Effector CD4-positive, alpha-beta T cell (primary cell): Measurements from ENCODE around the gene KCNA1. TPM values are rescaled to one million over a fixed set of nuclear protein-coding genes. Genes with fewer than 3 reads are reported as not detected.
"Not testable (repeated sequence)": the region's sequence is repeated elsewhere in the genome, so short reads cannot be mapped to it uniquely, and the experiment has no call there.

Source experiments
- DNase-seq: peaks from one replicate; pipeline ENCODE4 v3.0.0-alpha.2; 2020
- total RNA-seq: gene quantifications from one replicate; lab custom pipeline; 2026; lab: John Stamatoyannopoulos, UW

Gene KCNA1
- not detected for total RNA-seq

DNA sequence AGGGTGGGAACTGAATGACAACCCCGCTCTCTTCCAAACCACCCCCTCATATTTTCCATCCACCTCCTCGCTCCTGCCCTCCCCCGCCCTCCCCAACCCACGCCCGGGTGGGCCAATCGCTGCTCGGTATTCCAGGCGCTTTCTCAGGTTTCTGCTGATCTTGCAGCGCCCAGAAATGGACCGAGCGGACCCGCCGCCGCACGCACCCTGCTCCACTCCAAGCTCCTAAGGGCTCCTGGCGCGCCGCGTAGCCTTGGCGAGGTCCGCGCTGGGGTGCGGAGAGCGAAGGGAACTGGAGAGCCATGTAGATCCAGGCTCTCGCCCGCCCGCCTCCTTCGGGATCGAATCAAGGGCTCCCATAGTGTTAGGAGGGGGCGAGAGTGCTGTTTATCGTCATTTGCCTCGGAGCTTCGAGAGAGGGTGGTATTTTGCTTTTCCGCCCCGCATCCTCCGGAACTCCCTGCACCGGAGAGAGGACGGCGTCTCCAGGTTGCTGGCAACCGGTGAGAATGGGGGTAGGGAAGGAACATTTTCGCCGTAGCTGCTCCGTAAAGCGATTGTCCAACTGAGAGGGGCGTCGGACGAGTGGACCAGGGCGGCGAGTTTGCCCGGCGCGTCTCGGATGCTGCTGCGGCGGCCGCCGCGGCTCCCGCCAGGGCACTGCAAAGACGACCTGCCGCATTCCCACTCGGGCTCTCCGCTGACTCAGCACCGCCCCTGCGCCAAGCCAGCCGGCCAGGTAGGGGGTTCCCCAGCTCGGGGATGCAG lies at the start of gene KCNA1:
Gene KCNA1, plus strand, starts transcription at position 172 of the 768 bp plus-strand sequence. CDS start 1,474 bp downstream, outside the sequence.
- no peak for DNase-seq

DNA sequence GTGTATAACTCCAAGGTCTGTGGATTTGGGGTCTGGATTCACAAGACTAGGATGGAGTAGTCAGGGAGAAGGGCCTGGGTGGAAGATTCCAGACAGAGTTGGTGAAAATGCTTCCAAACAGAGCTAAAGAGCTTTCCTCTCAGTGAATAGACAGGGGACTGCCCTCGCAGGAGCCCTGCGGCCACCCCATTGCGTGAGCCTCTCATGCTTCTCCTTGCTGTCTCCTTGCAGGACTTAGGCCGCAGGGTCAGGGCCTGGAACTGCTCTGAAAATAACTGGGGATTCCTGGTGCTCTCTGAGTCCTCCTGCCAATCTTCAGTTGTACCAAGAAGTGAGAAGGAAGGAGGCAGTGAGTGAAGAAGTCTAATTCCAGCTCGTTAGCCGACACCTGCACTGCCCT lies 49.0 kb upstream of the KCNA1 start:
- DNase-seq = no peak

DNA sequence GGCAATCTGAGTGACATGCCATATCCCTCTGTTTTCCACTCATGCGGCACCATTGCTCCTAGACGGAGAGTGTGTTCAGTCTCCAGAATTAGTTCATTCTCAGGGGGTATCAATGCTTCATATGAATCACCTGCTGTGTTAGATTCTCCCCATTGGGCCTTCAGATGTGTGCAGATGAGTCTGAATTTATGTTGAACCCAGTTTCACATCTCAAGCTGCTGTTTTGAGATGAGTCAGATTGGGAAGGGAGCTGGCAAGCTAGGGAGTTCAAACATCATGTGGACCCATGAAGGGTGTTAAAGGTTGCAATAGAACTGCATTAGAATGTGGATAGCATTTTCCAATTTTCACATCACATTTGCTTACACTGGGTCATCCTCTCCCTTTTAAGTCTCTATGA lies 46.9 kb upstream of the KCNA1 start:
- DNase-seq = no peak

- DNase-seq = no peak
Measured at GRCh38 chr12:4864575-4864974, 45.1 kb upstream of the KCNA1 start.

- no peak for DNase-seq
Measured at GRCh38 chr12:4865246-4865645, 44.5 kb upstream of the KCNA1 start.

DNA sequence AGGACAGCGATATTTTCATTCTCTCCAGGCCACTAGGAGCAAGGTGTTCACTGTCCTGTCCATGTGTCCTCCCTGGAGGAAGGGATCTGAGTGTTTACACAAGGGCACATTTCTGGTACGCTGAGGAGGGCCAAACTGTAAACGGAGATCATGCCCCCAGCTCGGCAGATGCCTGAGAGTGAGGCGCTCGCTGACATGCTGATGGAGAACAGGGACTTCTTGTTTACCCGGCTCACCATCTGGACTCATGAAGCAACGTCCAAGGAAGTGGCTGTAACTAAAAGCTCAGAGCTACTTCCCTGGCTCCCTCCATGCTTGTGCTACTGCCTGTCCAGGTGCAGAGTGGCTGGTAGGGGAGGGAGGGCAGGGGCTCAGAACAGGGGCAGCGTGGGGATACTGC lies 43.4 kb upstream of the KCNA1 start:
- DNase-seq = no peak

DNA sequence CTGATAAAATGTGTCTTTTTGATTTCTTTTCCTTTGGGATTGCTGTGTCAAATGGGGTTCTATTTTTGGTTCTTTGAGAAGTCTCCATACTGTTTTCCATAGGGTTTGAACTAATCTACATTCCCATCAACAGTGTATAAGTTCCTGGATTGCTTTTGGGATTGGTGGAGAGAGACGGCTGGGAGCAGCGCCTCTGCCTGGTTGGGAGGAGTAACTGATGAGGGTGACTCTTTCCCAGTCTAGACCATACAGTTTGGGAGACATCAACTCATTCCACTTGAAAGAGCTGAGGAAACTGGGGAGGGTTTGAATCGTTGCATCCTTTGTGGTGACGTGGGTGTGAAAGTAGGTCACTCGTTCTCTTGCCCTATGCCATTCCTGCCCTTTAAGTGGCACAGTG lies 42.3 kb upstream of the KCNA1 start:
- DNase-seq = no peak

DNA sequence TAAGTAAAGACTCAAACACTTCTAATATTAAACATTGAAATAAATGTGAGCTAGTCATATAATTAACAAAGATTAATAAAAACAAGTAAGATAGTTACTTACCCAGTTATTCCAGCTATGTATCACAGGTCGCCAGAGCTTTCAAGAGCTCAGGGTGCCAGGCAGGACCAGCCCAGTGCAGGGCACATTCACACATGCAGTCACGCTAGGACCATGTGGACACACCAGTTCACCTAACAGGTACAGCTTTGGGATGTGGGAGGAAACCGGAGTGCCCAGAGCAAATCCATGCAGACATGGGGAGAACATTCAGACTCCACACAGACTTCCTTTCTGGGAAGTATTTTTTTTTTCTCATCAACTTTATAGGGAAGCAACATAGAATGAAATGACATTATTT lies 39.3 kb upstream of the KCNA1 start:
- DNase-seq = no peak

DNA sequence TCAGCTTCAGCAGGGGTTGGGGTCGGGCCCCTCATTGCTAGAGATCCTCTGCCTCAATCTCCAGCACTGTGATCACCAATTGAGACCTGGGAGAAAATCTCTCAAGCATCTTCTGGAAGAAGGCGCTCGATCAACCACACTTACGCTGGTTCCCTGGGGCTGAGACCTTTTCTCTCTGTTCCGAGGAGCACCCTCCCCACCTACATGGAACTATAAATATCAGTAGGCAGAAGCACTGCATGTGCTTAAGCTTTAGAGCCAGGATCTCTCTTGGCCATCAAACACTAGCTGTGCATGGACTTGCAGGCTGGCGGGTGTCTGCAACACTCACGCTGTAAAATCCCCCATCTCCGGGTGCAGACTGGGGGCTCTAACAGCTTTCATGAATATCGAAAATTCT lies 38.2 kb upstream of the KCNA1 start:
- DNase-seq = no peak

DNA sequence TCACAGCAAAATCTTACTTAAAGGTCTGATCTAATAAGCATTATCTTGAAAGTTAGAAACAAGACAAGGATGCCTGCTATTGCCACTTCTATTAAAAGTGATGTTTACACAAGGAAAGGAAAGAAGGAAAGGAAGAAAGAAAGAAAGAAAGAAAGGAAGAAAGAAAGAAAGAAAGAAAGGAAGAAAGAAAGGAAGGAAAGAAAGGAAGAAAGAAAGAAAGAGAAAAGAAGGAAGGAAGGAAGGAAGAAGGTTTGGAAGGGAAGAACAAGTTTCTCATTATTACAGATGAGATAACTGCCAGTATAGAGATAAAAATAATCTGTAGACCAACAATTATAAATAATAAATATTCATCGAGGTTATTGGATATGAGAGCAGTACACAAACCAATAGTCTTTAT lies 35.8 kb upstream of the KCNA1 start:
- no peak for DNase-seq

- DNase-seq = no peak
Measured at GRCh38 chr12:4874671-4875070, 35.0 kb upstream of the KCNA1 start.

- not testable (repeated sequence) for DNase-seq
Measured at GRCh38 chr12:4879481-4879880, 30.2 kb upstream of the KCNA1 start.

- no peak for DNase-seq
Measured at GRCh38 chr12:4881266-4882064, 28.2 kb upstream of the KCNA1 start.

- no peak for DNase-seq
Measured at GRCh38 chr12:4891866-4892265, 17.8 kb upstream of the KCNA1 start.

DNA sequence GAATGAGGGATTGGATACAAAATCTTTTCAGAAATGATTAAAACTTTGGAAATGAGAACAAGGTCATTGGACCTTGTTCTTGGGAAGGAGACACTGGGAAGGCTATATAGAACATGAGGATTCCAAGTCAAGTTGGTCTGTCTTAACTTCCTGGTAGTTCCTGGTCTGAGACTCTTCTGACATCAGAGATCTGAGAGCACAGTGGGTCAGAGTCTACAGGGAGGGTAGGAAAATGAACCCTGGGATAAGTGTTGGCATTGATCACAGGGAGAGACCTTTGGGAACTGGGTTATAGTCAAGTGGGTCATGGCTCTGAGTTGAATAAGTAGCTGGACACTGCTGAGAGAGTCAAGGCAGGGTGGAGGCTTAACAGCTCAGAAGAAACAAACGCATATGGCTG lies 17.3 kb upstream of the KCNA1 start:
- no peak for DNase-seq

DNA sequence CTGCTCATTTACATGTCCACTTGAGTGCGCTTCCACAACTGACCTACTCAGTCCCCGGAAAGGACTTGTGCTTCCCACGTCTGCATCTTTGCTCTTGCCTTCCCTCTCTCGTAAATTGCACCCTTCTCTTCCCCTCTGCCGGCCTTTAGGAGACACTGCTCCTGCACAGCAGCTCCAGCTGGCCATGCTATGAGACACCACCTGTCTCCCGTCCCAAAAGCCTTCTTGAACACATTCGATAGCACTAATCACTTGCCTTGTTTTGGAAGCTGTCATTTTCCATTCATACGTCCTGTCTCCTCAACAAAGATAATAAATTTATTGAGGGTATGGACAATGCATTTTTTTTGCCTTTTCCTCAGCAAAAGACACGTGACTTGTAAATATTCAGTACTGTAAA lies 15.7 kb upstream of the KCNA1 start:
- DNase-seq = no peak

DNA sequence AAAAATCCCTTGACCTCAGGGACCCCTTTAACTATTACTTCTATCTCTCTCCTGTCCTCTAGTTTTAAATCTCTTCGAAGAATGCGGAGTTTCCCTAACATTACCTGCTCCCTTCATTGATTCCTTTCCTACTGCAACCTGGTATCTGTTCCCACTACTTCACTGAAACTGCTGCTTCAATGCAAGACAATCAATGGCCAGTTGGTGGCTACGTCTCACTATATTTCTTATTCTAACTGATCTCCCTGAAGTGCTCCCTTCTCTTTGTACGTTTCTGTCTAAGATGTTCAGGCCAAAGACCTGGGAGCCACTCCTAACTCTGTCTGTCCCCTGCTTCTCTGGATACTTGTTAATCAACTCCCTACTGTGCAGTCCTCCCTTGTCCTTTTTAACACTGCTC lies 10.3 kb upstream of the KCNA1 start:
- DNase-seq = no peak

GRCh38 chr12:4900327-4900726 lies 9.4 kb upstream of the KCNA1 start:
- no peak for DNase-seq

DNA sequence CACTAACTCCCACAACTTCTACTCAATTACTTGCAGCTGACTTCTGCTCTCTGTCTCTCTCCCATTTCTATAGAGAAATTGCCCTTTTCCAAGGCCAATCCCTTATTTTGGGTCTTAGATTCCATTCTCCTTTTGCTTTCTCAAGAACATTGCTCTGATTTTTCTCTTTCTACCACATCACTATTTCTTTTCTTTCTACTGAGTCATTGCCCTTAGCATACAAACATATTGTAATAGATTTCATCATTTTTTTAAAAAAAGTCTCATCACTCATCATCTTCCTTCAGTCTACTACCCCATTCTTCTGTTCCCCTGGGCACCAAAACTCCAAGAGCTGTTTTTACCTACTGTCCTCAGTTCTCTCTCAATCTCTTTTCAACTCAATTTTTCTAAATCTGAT lies 4.4 kb upstream of the KCNA1 start:
- no peak for DNase-seq

DNA sequence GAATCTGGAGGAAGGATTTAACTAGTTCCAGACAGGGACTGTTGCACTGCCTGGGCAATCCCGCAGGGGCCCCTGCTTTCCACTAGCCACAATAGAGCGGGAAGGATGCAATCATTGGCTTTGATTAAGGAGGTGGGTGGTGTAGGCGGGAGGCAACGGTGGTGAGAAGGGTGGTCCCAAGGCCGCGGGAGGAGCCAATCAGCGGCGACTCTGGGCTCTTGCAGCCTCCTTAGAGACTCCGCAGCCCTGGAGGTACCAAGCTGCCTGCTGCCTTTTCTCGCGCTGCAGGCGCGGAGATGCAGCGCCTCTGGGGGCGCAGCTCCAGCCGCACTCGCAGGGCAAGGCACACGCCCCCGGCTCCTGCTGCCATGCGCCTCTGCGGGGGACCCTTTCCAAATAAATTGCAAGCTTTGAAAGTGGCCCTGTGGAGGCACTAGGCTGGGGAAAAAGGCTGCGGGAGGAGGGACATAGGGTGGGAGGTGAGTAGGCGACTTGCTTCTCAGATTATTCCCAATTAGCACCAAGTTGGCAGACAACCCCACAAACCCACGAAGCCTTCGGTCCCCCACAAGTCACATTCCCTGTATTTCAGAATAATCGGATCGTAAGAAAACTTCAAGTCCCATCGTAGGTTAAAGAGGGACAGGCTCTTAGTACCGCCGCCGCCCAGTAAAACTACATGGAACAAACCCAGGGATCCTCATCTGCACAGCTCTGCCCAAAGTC lies 858 bp upstream of the KCNA1 start:
- DNase-seq = no peak

DNA sequence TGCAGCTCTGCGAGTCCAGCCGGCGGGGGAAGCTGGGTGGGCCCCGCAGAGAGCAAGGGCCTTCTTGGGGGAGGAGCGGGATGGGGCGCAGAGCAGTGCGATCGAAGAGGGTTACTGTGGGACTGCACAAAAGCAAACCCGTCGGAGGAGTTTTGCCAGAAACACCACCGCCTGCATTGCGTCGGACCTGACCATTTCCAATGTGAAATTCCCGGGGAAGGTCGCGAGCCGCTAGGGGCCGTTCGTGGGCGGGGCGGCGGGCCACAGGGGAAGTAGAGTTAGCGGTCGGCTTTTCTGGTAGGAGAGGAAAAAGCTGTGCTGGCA lies 333 bp upstream of the KCNA1 start:
- no peak for DNase-seq

DNA sequence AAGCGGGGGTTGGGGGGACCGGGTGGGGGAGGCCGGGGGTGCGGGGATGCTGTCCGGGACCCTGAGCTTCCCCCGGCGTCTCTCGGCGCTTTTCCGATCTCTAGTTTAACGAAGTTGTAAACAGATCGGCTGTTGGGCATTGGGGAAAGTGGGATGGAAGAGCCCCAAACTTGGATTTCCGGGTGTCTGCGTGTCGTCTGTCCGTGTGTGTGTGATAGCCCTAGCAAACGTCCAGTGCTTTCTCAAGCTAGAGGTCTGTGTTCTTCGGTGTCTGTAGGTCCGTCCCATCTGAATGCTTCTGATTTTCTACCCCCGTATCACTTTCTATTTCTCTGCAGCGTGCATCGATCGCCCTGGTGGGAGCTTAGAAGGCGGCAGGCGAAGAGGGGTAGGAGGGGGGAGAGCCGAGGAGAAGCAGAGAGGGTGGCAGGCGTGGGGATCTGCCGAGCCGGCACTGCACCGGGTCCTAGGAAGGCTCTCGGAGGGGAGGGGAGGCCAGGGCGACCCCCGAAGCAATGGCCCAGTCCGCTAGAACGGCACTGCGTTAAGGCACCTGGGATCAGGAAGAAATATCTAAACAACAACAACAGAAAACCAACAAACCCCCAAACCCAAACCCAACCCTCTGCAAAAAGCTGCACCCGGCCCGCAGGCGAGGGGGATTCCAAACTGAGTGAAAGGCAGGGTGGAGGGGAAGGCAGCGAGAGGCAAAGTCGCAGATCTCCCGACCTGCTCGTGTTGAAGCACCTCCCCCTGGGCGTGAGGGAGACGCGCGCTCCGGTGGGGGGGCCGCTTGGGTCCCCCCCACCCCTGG lies 1.0 kb downstream of the KCNA1 start:
- no peak for DNase-seq
